ENCODE results near the gene SOHLH1. TPM values are rescaled to one million over a fixed set of nuclear protein-coding genes. Genes with fewer than 3 reads are reported as not detected.

The SOHLH1 gene
- total RNA-seq, 1 donor from 2014 or later: not detected

- Mint-ChIP-seq H3K4me3 (no peak overlapping the region), H3K27ac (no peak overlapping the region), H3K4me1 (no peaks in the 10 kb centered on the region), H3K36me3 (no peaks in the 10 kb centered on the region), H3K9me3 (no peaks in the 10 kb centered on the region), H3K27me3 (ENCODE audit: insufficient read depth, low read depth) (peaks cover 4% of the 10 kb centered on the region)
- Histone ChIP-seq H4K20me1 (ENCODE audit: low read depth) (no peaks in the 10 kb centered on the region), H3K4me3 (no peak overlapping the region), H2AFZ (replicated peaks) (no peak overlapping the region), H3K4me1 (peaks cover 7% of the 10 kb centered on the region), H3K79me2 (ENCODE audit: low read depth) (no peaks in the 10 kb centered on the region), H3K27ac (no peak overlapping the region), H3K9ac (no peak overlapping the region), H3K9me3 (ENCODE audit: low read depth) (no peaks in the 10 kb centered on the region), H3K27me3 (peaks cover 32% of the 10 kb centered on the region), H3F3A (ENCODE audit: low read depth) (no peaks in the 10 kb centered on the region), H3K4me2 (no peak overlapping the region), H3K36me3 (no peaks in the 10 kb centered on the region)
- DNase-seq (ENCODE audit: low spot score): no peak
- TF ChIP-seq EZH2 (IDR thresholded peaks at IDR 0.05): no peak
- no peak for TF ChIP-seq EZH2phosphoT487 (IDR thresholded peaks at IDR 0.05)
- TF ChIP-seq, protein P1, sequence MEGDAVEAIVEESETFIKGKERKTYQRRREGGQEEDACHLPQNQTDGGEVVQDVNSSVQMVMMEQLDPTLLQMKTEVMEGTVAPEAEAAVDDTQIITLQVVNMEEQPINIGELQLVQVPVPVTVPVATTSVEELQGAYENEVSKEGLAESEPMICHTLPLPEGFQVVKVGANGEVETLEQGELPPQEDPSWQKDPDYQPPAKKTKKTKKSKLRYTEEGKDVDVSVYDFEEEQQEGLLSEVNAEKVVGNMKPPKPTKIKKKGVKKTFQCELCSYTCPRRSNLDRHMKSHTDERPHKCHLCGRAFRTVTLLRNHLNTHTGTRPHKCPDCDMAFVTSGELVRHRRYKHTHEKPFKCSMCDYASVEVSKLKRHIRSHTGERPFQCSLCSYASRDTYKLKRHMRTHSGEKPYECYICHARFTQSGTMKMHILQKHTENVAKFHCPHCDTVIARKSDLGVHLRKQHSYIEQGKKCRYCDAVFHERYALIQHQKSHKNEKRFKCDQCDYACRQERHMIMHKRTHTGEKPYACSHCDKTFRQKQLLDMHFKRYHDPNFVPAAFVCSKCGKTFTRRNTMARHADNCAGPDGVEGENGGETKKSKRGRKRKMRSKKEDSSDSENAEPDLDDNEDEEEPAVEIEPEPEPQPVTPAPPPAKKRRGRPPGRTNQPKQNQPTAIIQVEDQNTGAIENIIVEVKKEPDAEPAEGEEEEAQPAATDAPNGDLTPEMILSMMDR (IDR thresholded peaks at IDR 0.05): no peak
Measured at GRCh38 chr9:135700525-135700924, 1.2 kb upstream of the SOHLH1 start.

DNA sequence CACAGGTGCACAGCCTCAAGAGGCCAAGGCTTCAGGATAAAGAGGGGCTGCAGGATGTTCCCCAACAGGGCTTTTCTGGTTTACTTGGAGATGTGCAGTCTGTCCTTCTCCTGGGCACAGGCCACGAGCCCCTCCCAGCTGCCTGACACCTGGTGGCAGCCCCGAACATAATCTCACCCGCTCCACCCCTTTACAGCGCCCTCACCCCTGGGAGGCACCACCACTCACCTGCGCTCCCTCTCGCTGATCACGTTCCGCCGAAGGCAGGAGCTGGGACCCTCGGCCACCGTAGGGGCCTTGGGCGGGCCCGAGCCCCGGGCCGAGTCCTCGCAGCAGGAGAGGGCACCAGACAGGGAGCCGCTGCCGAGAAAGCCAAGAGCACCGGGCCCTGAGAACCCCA is 514 bp downstream of the SOHLH1 start:
- Mint-ChIP-seq H3K27me3 (ENCODE audit: insufficient read depth, low read depth) (peaks cover 3% of the 10 kb centered on the region), H3K4me3 (no peak overlapping the region), H3K36me3 (no peaks in the 10 kb centered on the region), H3K27ac (no peak overlapping the region), H3K4me1 (peaks cover 6% of the 10 kb centered on the region), H3K9me3 (no peaks in the 10 kb centered on the region)
- Histone ChIP-seq H3K9ac (no peak overlapping the region), H3K27ac (no peak overlapping the region), H2AFZ (replicated peaks) (no peak overlapping the region), H3K36me3 (no peaks in the 10 kb centered on the region), H3K4me1 (peaks cover 7% of the 10 kb centered on the region), H3K9me3 (ENCODE audit: low read depth) (no peaks in the 10 kb centered on the region), H3K27me3 (peaks cover 30% of the 10 kb centered on the region), H3K4me3 (no peak overlapping the region), H3K4me2 (no peak overlapping the region), H4K20me1 (ENCODE audit: low read depth) (no peaks in the 10 kb centered on the region), H3F3A (ENCODE audit: low read depth) (no peaks in the 10 kb centered on the region), H3K79me2 (ENCODE audit: low read depth) (no peaks in the 10 kb centered on the region)
- DNase-seq (ENCODE audit: low spot score): no peak
- no peak for TF ChIP-seq EZH2 (IDR thresholded peaks at IDR 0.05)
- TF ChIP-seq, protein P1 (IDR thresholded peaks at IDR 0.05): peak; percentile 13

DNA sequence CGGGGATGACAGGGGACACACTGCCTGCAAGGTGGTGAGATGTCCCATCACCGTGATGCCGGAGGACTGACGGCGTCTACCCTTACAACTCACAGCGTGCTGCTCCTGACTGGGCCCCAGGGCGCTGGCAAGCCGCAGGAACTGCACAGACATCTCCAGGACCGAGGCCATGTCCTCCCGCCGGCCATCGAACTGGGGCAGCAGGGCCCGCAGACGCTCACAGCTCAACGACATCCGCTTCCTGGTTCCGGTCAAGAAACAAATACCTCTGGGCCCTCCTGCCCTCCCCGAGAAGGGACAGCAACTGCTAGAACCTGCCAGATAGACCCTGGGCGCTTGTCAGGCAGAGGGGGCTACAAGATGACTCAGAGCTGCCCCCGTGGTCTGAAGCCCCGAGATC is 1.0 kb downstream of the SOHLH1 start:
- H3K27me3 Mint-ChIP-seq (ENCODE audit: insufficient read depth, low read depth): peaks cover 5% of the 10 kb centered on the region
- no peak for TF ChIP-seq EZH2 (IDR thresholded peaks at IDR 0.05)
- TF ChIP-seq, protein P1 (IDR thresholded peaks at IDR 0.05): no peak
- no peak for TF ChIP-seq EZH2phosphoT487 (IDR thresholded peaks at IDR 0.05)

More for the DNA sequence above, 1.0 kb downstream of the SOHLH1 start:
- no peak overlapping the region for H3K4me3 Mint-ChIP-seq
- Histone ChIP-seq H3K4me3 (no peak overlapping the region), H3K36me3 (no peaks in the 10 kb centered on the region), H3K9me3 (ENCODE audit: low read depth) (no peaks in the 10 kb centered on the region), H3K79me2 (ENCODE audit: low read depth) (no peaks in the 10 kb centered on the region), H3K27me3 (peaks cover 25% of the 10 kb centered on the region), H3K4me2 (no peak overlapping the region), H2AFZ (replicated peaks) (no peak overlapping the region), H3K27ac (no peak overlapping the region), H4K20me1 (ENCODE audit: low read depth) (no peaks in the 10 kb centered on the region), H3K4me1 (peaks cover 7% of the 10 kb centered on the region), H3K9ac (no peak overlapping the region), H3F3A (ENCODE audit: low read depth) (no peaks in the 10 kb centered on the region)
- H3K27ac Mint-ChIP-seq: no peak overlapping the region
- no peaks in the 10 kb centered on the region for H3K9me3 Mint-ChIP-seq
- peaks cover 7% of the 10 kb centered on the region for H3K4me1 Mint-ChIP-seq
- no peak for DNase-seq (ENCODE audit: low spot score)
- H3K36me3 Mint-ChIP-seq: no peaks in the 10 kb centered on the region
